ENCODE data around the gene CAPN2. TPM values are rescaled to one million over a fixed set of nuclear protein-coding genes. Genes with fewer than 3 reads are reported as not detected.

Gene CAPN2
- total RNA-seq, 2 donors from 2014 or later: 235 to 258 TPM

DNA sequence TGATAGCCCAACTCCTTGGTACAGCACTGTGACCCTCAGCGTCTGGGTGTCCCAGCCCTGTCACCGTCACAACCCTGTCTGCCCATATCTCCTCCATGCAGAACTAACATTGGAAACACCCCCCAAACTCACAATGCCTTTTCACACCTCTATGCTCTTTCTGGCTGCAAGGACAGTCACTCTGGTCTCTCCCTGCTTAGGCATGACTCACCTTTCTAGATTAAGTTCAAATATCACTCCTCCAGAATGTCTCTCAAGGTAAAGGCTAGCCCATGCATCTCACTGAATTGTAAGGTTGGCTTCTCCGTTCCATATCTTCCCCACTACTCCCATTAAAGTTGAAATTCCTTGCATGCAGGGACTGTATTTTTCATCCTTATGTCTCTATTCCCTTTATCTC lies 29.8 kb upstream of the CAPN2 start:
- Histone ChIP-seq H3K36me3 (no peaks in the 10 kb centered on the region), H3K27ac (no peak overlapping the region), H3K4me1 (ENCODE audit: control insufficient read depth in 1 of 2, low read depth in 2 of 2) (no peaks in the 10 kb centered on the region), H3K27me3 (replicated peaks; ENCODE audit: insufficient read depth) (no peaks in the 10 kb centered on the region), H3K9me3 (no peaks in the 10 kb centered on the region), H3K4me3 (no peak overlapping the region)
- TF ChIP-seq, protein P1, sequence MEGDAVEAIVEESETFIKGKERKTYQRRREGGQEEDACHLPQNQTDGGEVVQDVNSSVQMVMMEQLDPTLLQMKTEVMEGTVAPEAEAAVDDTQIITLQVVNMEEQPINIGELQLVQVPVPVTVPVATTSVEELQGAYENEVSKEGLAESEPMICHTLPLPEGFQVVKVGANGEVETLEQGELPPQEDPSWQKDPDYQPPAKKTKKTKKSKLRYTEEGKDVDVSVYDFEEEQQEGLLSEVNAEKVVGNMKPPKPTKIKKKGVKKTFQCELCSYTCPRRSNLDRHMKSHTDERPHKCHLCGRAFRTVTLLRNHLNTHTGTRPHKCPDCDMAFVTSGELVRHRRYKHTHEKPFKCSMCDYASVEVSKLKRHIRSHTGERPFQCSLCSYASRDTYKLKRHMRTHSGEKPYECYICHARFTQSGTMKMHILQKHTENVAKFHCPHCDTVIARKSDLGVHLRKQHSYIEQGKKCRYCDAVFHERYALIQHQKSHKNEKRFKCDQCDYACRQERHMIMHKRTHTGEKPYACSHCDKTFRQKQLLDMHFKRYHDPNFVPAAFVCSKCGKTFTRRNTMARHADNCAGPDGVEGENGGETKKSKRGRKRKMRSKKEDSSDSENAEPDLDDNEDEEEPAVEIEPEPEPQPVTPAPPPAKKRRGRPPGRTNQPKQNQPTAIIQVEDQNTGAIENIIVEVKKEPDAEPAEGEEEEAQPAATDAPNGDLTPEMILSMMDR (IDR thresholded peaks at IDR 0.05): no peak
- ATAC-seq (ENCODE audit: insufficient number of reproducible peaks, low FRiP score, low read depth) (no peak), DNase-seq (ENCODE audit: low spot score) (no peak)

DNA sequence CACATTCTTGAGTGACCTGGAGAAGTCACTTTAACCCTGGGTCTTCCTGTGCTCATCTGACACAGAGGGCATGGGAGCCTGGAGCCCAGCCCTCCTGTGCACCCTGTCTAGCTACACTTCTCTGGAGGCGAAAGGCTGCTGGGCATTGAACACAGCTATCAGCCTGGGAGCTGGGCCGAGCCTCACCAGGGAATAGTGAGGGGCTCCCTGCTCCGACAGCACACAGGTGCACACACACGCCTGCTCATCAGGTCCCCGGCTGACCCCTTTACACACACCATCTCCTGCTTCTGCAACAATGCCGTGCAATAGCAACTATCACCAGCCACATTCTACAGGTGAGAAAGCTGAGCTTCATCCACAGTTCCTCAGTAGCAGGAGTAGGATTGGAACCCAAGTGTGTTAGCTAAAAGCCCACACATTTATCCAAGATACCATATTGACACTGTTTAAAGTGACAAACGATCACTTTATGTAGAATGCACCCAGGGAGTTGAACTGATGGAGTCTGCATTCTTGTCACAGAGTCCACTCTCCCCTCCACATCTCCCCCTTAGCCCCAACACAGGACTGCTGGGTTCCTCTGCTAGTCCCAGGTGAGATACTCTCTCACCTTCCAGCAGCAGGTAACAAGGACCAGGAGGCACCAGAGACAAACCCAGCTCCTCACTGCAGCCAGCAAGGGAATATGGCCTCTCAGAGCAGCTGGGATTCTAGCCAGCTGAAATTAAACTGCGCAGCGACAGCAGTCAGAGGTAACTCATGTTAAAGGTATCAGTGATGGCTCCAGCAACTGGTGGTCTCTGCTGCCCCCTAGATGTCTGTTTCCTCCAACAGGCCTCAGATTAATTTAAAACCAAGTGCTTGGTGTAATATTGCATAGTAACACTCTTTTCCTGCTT lies 28.5 kb upstream of the CAPN2 start:
- TF ChIP-seq, protein P1 (IDR thresholded peaks at IDR 0.05): peak; percentile 55
- H3K36me3 ChIP-seq: no peaks in the 10 kb centered on the region
- no peaks in the 10 kb centered on the region for H3K27me3 ChIP-seq (replicated peaks; ENCODE audit: insufficient read depth)
- H3K27ac ChIP-seq: no peak overlapping the region
- no peaks in the 10 kb centered on the region for H3K9me3 ChIP-seq
- DNase-seq (ENCODE audit: low spot score): no peak
- no peak overlapping the region for H3K4me3 ChIP-seq
- ATAC-seq (ENCODE audit: insufficient number of reproducible peaks, low FRiP score, low read depth): no peak
- H3K4me1 ChIP-seq (ENCODE audit: control insufficient read depth in 1 of 2, low read depth in 2 of 2): no peaks in the 10 kb centered on the region

DNA sequence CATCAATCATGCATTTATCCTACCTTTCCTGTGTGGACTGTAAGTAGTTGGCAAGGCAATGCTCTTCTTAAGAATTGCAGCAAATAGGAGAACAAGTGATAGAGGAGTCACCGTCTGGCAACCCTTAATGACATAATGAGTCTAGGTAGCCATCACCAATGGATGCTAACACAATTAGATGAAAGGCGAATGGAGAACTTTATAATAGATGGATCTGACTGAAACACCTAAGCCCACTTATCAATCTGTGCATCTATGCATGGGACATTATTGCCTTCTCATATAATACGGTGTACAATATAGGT lies 27.9 kb upstream of the CAPN2 start:
- TF ChIP-seq, protein P1 (IDR thresholded peaks at IDR 0.05): no peak
- H3K9me3 ChIP-seq: no peaks in the 10 kb centered on the region

DNA sequence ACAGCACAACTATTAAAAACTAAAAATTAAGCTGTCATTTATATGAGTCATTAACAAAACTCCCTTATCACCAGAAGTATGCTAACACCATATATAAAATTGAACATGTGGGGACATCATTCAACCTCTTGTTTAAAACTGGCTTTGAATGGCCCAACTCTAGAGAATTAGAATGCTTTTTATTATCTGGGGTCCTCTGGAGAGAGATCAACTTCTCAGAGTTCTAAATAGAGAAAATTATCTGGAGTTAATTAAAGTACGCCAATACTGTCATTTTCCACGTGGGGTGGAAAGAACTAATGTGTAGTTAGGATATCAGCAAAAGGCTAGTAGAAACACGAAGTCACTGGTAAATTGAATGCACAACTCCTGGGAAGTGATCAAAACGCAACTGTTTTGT lies 21.2 kb upstream of the CAPN2 start:
- DNase-seq (ENCODE audit: low spot score) (no peak), ATAC-seq (ENCODE audit: insufficient number of reproducible peaks, low FRiP score, low read depth) (no peak)
- H3K4me1 ChIP-seq (ENCODE audit: control insufficient read depth in 1 of 2, low read depth in 2 of 2): no peaks in the 10 kb centered on the region
- H3K27me3 ChIP-seq (replicated peaks; ENCODE audit: insufficient read depth): no peaks in the 10 kb centered on the region
- TF ChIP-seq, protein P1 (IDR thresholded peaks at IDR 0.05): no peak
- H3K36me3 ChIP-seq: no peaks in the 10 kb centered on the region
- no peak overlapping the region for H3K4me3 ChIP-seq
- no peak overlapping the region for H3K27ac ChIP-seq
- no peaks in the 10 kb centered on the region for H3K9me3 ChIP-seq

More for the DNA sequence above, 27.9 kb upstream of the CAPN2 start:
- H3K4me1 ChIP-seq (ENCODE audit: control insufficient read depth in 1 of 2, low read depth in 2 of 2): no peaks in the 10 kb centered on the region
- H3K27me3 ChIP-seq (replicated peaks; ENCODE audit: insufficient read depth): no peaks in the 10 kb centered on the region
- DNase-seq (ENCODE audit: low spot score) (no peak), ATAC-seq (ENCODE audit: insufficient number of reproducible peaks, low FRiP score, low read depth) (no peak)
- H3K4me3 ChIP-seq: no peak overlapping the region
- H3K36me3 ChIP-seq: no peaks in the 10 kb centered on the region
- no peak overlapping the region for H3K27ac ChIP-seq

DNA sequence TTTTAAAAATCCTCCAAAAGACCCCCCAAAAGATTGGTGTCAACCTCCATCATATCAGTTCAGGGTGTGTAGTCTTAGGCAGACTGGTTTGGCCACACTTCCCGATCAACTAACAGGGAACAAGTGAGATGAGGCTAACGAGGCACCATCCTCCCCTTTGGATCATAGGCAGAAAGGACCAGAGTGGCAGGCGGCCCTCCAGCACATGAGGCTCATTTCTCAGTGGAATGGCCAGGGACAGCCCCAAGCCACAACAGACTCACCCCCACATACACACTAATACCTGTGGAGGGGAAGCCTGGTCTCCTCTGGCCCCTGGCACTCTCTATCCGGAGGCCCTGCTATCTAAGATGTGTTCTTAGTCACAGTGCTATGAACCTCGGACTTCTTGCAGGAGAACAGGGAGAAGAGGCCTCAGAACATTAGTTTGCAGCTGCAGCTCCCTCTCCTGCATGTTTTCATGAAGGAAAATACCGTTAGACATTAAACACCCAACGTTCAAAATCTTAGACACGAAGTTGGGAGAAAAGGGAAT lies 17.3 kb upstream of the CAPN2 start:
- Histone ChIP-seq H3K4me1 (ENCODE audit: control insufficient read depth in 1 of 2, low read depth in 2 of 2) (peaks cover 7 to 12% of the 10 kb centered on the region in 2 donors), H3K27ac (no peak overlapping the region), H3K9me3 (no peaks in the 10 kb centered on the region), H3K36me3 (no peaks in the 10 kb centered on the region), H3K4me3 (no peak overlapping the region), H3K27me3 (replicated peaks; ENCODE audit: insufficient read depth) (no peaks in the 10 kb centered on the region)
- no peak for ATAC-seq (ENCODE audit: insufficient number of reproducible peaks, low FRiP score, low read depth)
- TF ChIP-seq, protein P1 (IDR thresholded peaks at IDR 0.05): no peak
- DNase-seq (ENCODE audit: low spot score): no peak

All from thoracic aorta (tissue), 2 donors.